ENCODE data around the gene TPM4. TPM values are rescaled to one million over a fixed set of nuclear protein-coding genes. Genes with fewer than 3 reads are reported as not detected.
"Not testable (repeated sequence)": the region's sequence is repeated elsewhere in the genome, so short reads cannot be mapped to it uniquely, and the experiment has no call there.

TPM4 gene
- polyA plus RNA-seq, 2 donors: 350 to 439 TPM

DNA sequence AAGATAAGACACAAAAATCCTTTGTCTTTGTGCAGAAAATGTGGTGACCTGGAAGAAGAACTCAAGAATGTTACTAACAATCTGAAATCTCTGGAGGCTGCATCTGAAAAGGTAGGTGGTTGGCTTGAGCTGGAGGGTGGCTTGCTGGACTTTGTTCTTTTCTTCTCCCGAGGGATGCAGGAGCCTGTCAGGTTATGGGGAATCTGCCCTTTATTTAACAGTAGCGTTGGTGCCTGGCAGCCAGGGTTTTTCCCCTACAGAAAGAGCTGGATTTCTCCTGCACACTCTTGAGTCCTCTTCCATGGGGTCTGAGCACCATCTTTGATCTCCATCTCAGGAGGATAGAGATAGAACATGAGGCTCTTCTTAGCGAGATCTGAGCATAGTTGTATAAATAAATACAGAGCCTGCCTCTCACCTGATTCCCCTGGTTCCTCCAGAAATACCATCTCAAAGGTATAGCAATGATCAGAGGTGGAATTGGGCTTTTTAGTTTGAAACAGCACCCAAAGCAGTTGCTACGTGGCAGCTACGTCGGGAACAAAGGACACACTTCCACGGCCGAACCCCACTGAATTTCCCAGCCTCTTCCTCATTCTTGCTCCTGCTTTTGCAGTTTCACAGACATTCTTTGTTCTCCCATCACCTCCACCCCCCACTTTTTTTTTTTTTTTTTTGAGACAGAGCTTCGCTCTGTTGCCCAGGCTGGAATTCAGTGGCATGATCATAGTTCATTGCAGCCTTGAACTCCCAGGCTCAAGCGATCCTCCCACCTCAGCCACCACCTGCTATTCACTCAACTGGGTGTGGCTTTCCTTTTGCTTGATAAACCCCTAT, 12.9 kb downstream of the TPM4 start:
- H3K36me3 ChIP-seq (ENCODE audit: control insufficient read depth in 2 of 2, insufficient read depth in 2 of 2, low read length in 1 of 2): peaks cover 18 to 66% of the 10 kb centered on the region in 2 donors
- WGBS, 2 donors: 68 to 77% methylated on average over 10 of the region's 10 CpGs
- H3K4me3 ChIP-seq (ENCODE audit: low read depth in 1 of 2, low read length in 2 of 2): no peak overlapping the region
- no peaks in the 10 kb centered on the region for H3K27me3 ChIP-seq (ENCODE audit: control insufficient read depth in 1 of 2, insufficient read depth in 2 of 2, low read length in 2 of 2)
- H3K9me3 ChIP-seq (ENCODE audit: control insufficient read depth in 2 of 2, insufficient read depth in 1 of 2, low read depth in 1 of 2, low read length in 1 of 2): no peaks in the 10 kb centered on the region
- H3K27ac ChIP-seq (ENCODE audit: low read depth in 2 of 2, low read length in 1 of 2): peak overlapping the region in 1 of 2 donors; percentile 80
- peaks cover 0 to 6% of the 10 kb centered on the region in 2 donors for H3K4me1 ChIP-seq (ENCODE audit: control insufficient read depth in 2 of 2, insufficient read depth in 2 of 2, low read length in 1 of 2)

DNA sequence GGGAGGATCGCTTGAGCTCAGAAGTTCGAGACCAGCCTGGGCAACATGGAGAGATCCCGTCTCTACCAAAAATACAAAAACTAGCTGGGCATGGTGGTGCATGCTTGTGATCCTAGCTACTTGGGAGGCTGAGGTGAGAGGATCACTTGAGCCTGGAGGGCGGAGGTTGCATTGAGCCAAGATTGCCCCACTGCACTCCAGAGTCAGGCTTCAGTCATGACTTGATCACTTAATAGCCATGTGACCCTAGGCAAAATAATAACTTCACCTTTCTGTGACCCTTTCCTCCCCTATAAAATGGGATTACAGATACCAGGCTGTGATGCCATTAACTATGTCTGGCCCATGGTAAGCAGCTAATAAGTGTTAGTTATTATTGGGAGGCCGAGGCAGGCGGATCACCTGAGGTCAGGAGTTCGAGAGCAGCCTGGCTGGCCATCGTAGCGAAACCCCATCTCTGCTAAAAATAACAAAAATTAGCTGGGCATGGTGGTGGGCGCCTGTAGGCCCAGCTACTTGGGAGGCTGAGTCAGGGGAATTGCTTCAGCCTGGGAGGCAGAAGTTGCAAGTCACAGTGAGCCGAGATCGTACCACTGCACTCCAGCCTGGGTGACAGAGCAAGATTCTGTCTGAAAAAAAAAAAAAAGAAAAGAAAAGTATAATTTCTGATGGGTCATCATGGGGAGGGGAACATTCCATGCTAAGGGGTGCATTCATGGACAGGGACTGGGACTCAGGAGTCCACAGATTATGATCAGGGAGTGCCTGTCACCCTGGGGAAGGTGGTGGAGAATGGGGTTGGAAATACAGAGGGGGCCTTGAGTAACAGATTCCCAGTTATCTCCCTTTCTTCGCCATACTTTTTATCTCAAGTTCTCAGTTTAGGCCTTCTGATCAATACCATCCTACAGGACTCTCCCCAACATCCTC, 15.5 kb downstream of the TPM4 start:
- H3K9me3 ChIP-seq (ENCODE audit: control insufficient read depth in 2 of 2, insufficient read depth in 1 of 2, low read depth in 1 of 2, low read length in 1 of 2): no peaks in the 10 kb centered on the region
- H3K27me3 ChIP-seq (ENCODE audit: control insufficient read depth in 1 of 2, insufficient read depth in 2 of 2, low read length in 2 of 2): no peaks in the 10 kb centered on the region
- H3K4me3 ChIP-seq (ENCODE audit: low read depth in 1 of 2, low read length in 2 of 2): no peak overlapping the region
- peaks cover 19 to 67% of the 10 kb centered on the region in 2 donors for H3K36me3 ChIP-seq (ENCODE audit: control insufficient read depth in 2 of 2, insufficient read depth in 2 of 2, low read length in 1 of 2)
- H3K4me1 ChIP-seq (ENCODE audit: control insufficient read depth in 2 of 2, insufficient read depth in 2 of 2, low read length in 1 of 2): peaks cover 0 to 12% of the 10 kb centered on the region in 2 donors
- H3K27ac ChIP-seq (ENCODE audit: low read depth in 2 of 2, low read length in 1 of 2): no peak overlapping the region
- WGBS, 2 donors: 96% methylated on average over 13 of the region's 13 CpGs

DNA sequence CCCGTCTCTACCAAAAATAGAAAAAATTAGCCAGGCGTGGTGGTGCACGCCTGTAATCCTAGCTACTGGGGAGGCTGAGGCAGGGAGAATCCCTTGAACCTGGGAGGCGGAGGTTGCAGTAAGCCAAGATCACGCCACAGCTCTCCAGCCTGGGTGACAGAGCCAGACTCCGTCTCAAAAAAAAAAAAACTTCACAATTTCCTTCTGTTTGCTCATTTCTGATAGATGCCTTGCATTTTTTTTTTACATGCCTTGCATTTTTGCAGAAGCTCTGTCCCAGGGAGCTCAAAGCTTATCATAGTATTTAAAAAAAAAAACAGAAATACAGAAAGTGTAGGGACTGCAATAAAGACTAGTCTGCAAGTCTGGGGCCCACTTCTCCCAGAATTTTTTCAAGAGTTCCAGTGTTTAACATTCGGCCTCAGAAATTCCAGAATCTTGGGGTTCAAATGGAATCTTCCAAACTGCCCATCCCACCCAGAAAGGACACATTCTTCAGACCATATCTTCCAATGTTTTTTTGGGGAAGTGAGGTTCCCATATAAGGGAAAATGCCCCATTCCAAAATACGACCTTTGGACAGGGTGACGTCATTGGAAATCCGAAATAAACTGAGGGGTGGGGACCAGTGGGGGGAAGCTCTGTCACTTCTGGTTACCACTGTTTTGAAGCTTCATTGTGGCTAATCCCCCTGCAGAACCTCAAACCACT, 18.2 kb downstream of the TPM4 start:
- Histone ChIP-seq H3K4me1 (ENCODE audit: control insufficient read depth in 2 of 2, insufficient read depth in 2 of 2, low read length in 1 of 2) (peaks cover 0 to 8% of the 10 kb centered on the region in 2 donors), H3K9me3 (ENCODE audit: control insufficient read depth in 2 of 2, insufficient read depth in 1 of 2, low read depth in 1 of 2, low read length in 1 of 2) (no peaks in the 10 kb centered on the region), H3K36me3 (ENCODE audit: control insufficient read depth in 2 of 2, insufficient read depth in 2 of 2, low read length in 1 of 2) (peaks cover 16 to 48% of the 10 kb centered on the region in 2 donors), H3K4me3 (ENCODE audit: low read depth in 1 of 2, low read length in 2 of 2) (no peak overlapping the region), H3K27me3 (ENCODE audit: control insufficient read depth in 1 of 2, insufficient read depth in 2 of 2, low read length in 2 of 2) (no peaks in the 10 kb centered on the region), H3K27ac (ENCODE audit: low read depth in 2 of 2, low read length in 1 of 2) (peak overlapping the region; percentile 29 to 59)
- 77 to 78% methylated on average over 10 of the region's 10 CpGs for WGBS, 2 donors

DNA sequence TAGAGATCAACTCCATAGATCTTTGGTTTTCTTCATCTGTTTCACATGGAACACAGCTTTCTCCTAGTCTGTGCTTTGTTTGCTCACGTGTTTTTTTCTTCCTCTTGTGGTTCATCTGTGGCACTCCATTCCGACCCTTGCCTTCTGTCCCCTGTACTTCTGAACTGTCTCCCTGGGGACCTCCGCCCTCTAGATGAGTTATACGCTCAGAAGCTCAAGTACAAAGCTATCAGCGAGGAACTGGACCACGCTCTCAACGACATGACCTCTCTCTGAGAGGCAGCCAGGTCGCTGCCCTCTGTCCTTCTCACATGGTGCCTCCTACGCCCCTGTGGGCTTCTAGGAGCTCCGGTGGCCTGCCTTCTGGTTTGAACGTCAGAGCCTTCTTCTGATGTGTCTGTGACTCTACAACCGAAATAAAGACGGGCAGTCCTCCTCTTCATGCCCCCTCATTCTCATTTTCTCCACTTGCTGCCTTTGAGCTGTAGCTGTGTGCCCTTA, 18.8 kb downstream of the TPM4 start:
- H3K27me3 ChIP-seq (ENCODE audit: control insufficient read depth in 1 of 2, insufficient read depth in 2 of 2, low read length in 2 of 2): no peaks in the 10 kb centered on the region
- H3K9me3 ChIP-seq (ENCODE audit: control insufficient read depth in 2 of 2, insufficient read depth in 1 of 2, low read depth in 1 of 2, low read length in 1 of 2): no peaks in the 10 kb centered on the region
- no peak overlapping the region for H3K4me3 ChIP-seq (ENCODE audit: low read depth in 1 of 2, low read length in 2 of 2)
- 74 to 76% methylated on average over 13 of the region's 13 CpGs for WGBS, 2 donors
- peaks cover 0 to 8% of the 10 kb centered on the region in 2 donors for H3K4me1 ChIP-seq (ENCODE audit: control insufficient read depth in 2 of 2, insufficient read depth in 2 of 2, low read length in 1 of 2)
- H3K27ac ChIP-seq (ENCODE audit: low read depth in 2 of 2, low read length in 1 of 2): peak overlapping the region; percentile 59 to 69
- H3K36me3 ChIP-seq (ENCODE audit: control insufficient read depth in 2 of 2, insufficient read depth in 2 of 2, low read length in 1 of 2): peaks cover 16 to 45% of the 10 kb centered on the region in 2 donors

DNA sequence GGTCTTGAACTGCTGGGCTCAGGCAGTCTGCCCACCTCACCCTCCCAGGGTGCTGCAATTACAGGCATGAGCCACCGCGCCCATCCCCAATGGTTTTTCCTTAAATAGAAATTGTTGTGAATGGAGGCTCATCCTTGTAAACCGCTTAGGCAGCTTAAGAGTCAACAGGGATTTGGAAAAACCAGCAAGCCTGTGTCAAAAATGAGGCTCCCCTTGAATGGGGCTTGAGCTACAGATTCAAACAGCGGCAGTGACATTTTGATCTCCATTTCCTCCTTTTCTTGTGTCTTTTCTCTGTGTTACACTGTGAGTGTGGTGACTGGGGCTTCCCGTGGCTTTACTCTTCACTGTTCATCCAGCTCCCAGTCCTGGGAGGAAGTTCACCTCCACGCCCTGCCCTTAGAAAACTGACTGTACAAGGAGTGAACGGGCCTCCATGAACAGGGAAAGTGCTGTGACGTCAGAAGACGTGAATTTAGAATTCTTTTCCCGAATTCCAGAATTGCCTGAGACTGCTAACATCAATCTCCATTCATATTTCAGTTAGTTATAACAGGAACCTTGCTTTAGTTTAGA, 20.1 kb downstream of the TPM4 start:
- Histone ChIP-seq H3K4me1 (ENCODE audit: control insufficient read depth in 2 of 2, insufficient read depth in 2 of 2, low read length in 1 of 2) (peaks cover 0 to 7% of the 10 kb centered on the region in 2 donors), H3K4me3 (ENCODE audit: low read depth in 1 of 2, low read length in 2 of 2) (peak overlapping the region in 1 of 2 donors; percentile 7), H3K27ac (ENCODE audit: low read depth in 2 of 2, low read length in 1 of 2) (peak overlapping the region; percentile 83 to 87), H3K36me3 (ENCODE audit: control insufficient read depth in 2 of 2, insufficient read depth in 2 of 2, low read length in 1 of 2) (peaks cover 22 to 42% of the 10 kb centered on the region in 2 donors), H3K9me3 (ENCODE audit: control insufficient read depth in 2 of 2, insufficient read depth in 1 of 2, low read depth in 1 of 2, low read length in 1 of 2) (no peaks in the 10 kb centered on the region), H3K27me3 (ENCODE audit: control insufficient read depth in 1 of 2, insufficient read depth in 2 of 2, low read length in 2 of 2) (no peaks in the 10 kb centered on the region)
- 62 to 68% methylated on average over 10 of the region's 10 CpGs for WGBS, 2 donors

DNA sequence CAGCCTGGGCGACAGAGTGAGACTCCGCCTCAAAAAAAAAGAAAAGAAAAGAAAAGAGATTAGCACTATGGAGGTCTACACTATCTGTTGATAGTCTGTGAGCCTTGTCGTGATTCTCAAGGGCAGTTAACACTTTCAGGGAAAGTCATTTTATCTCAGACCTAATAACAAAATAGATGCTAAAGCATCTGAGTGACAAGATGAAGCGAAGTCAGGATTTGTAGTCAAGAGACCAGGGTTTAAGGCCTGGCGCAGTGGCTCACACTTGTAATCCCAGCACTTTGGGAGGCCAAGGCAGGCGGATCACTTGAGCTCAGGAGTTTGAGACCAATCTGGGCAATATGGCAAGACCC, 22.1 kb downstream of the TPM4 start:
- Histone ChIP-seq H3K4me1 (ENCODE audit: control insufficient read depth in 2 of 2, insufficient read depth in 2 of 2, low read length in 1 of 2) (peaks cover 0 to 6% of the 10 kb centered on the region in 2 donors), H3K4me3 (ENCODE audit: low read depth in 1 of 2, low read length in 2 of 2) (no peak overlapping the region), H3K9me3 (ENCODE audit: control insufficient read depth in 2 of 2, insufficient read depth in 1 of 2, low read depth in 1 of 2, low read length in 1 of 2) (no peaks in the 10 kb centered on the region), H3K36me3 (ENCODE audit: control insufficient read depth in 2 of 2, insufficient read depth in 2 of 2, low read length in 1 of 2) (peaks cover 20 to 28% of the 10 kb centered on the region in 2 donors), H3K27me3 (ENCODE audit: control insufficient read depth in 1 of 2, insufficient read depth in 2 of 2, low read length in 2 of 2) (no peaks in the 10 kb centered on the region), H3K27ac (ENCODE audit: low read depth in 2 of 2, low read length in 1 of 2) (peak overlapping the region; percentile 62 to 91)
- WGBS, 2 donors: 81 to 83% methylated on average over 6 of the region's 6 CpGs

DNA sequence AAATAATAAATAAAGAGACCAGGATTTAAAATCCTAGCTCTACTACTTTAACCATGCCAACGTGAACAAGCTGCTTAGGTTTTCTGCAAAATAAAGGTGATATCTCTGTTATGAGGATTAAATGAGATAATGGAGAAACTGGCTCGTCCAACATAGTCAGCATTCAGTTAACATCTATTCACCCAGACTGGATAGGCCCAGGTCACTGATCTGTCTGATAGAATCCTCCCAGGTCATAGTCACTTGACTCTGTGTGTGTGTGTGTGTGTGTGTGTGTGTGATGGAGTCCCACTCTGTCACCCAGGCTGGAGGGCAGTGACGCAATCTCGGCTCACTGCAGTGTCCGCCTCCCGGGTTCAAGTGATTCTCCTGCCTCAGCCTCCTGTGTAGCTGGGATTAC, 22.5 kb downstream of the TPM4 start:
- peaks cover 0 to 6% of the 10 kb centered on the region in 2 donors for H3K4me1 ChIP-seq (ENCODE audit: control insufficient read depth in 2 of 2, insufficient read depth in 2 of 2, low read length in 1 of 2)
- no peaks in the 10 kb centered on the region for H3K9me3 ChIP-seq (ENCODE audit: control insufficient read depth in 2 of 2, insufficient read depth in 1 of 2, low read depth in 1 of 2, low read length in 1 of 2)
- peak overlapping the region in 1 of 2 donors; percentile 13 for H3K27ac ChIP-seq (ENCODE audit: low read depth in 2 of 2, low read length in 1 of 2)
- H3K4me3 ChIP-seq (ENCODE audit: low read depth in 1 of 2, low read length in 2 of 2): no peak overlapping the region
- H3K27me3 ChIP-seq (ENCODE audit: control insufficient read depth in 1 of 2, insufficient read depth in 2 of 2, low read length in 2 of 2): no peaks in the 10 kb centered on the region
- peaks cover 18 to 29% of the 10 kb centered on the region in 2 donors for H3K36me3 ChIP-seq (ENCODE audit: control insufficient read depth in 2 of 2, insufficient read depth in 2 of 2, low read length in 1 of 2)
- 93% methylated on average over 6 of the region's 6 CpGs for WGBS, 2 donors

DNA sequence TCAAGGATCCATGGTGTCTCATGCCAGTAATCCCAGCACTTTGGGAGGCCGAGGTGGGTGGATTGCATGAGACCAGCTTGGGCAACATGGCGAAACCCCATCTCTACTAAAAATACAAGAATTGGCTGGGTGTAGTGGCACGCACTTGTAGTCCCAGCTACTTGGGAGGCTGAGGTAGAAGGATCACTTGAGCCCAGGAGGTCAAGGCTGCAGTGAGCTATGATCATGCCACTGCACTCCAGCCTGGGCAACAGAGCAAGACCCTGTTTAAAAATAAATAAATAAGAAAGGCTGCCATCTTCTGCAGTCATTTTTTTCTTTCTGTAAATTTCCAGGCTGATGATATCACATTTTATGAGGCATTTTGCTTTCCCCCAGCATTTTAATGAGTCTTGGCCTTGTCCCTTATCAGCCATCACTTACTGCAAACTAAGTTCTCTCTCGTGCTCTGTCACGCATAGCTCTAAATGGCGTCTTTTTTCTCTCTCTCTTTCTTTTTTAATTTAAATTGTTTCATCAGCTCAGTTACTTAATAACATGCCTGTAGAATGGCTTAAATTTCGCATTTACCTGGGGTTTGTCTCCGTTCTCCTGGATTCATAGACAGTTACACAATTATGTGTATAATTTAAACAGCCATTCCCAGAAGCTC, 23.1 kb downstream of the TPM4 start:
- H3K4me3 ChIP-seq (ENCODE audit: low read depth in 1 of 2, low read length in 2 of 2); H3K27me3 ChIP-seq (ENCODE audit: control insufficient read depth in 1 of 2, insufficient read depth in 2 of 2, low read length in 2 of 2); H3K9me3 ChIP-seq (ENCODE audit: control insufficient read depth in 2 of 2, insufficient read depth in 1 of 2, low read depth in 1 of 2, low read length in 1 of 2); H3K4me1 ChIP-seq (ENCODE audit: control insufficient read depth in 2 of 2, insufficient read depth in 2 of 2, low read length in 1 of 2): not testable (repeated sequence)
- Histone ChIP-seq H3K27ac (ENCODE audit: low read depth in 2 of 2, low read length in 1 of 2) (peak overlapping the region in 1 of 2 donors; percentile 13), H3K36me3 (ENCODE audit: control insufficient read depth in 2 of 2, insufficient read depth in 2 of 2, low read length in 1 of 2) (peaks cover 18 to 29% of the 10 kb centered on the region in 2 donors)
- 91 to 92% methylated on average over 8 of the region's 8 CpGs for WGBS, 2 donors

Measured in esophagus (tissue), 2 donors.